Ishikawa (cell line): Measurements from ENCODE around the gene KCNK2.

Source experiments
- EP300 ChIP-seq: IDR thresholded peaks from 2 replicates; pipeline ENCODE4 v1.6.1; 2012; ENCODE audit warnings: borderline replicate concordance
- RAD21 ChIP-seq: IDR thresholded peaks from 2 replicates; pipeline ENCODE4 v1.6.1; 2012; ENCODE audit warnings: low read depth
- TAF1 ChIP-seq: IDR thresholded peaks from 2 replicates; pipeline ENCODE4 v1.6.1; 2012; ENCODE audit warnings: low read depth, mild to moderate bottlenecking
- TCF12 ChIP-seq: IDR thresholded peaks from 2 replicates; pipeline ENCODE4 v1.6.1; 2012; ENCODE audit warnings: low read depth
- TEAD4 ChIP-seq: IDR thresholded peaks from 2 replicates; pipeline ENCODE4 v1.6.1; 2012
- YY1 ChIP-seq: IDR thresholded peaks from 2 replicates; pipeline ENCODE4 v1.6.1; 2012; ENCODE audit warnings: low read depth
- ZBTB7A ChIP-seq: IDR thresholded peaks from 2 replicates; pipeline ENCODE4 v1.6.1; 2012; ENCODE audit warnings: low read depth
- TF ChIP-seq, protein P1 (sequence below): IDR thresholded peaks from 2 replicates; pipeline ENCODE4 v1.6.1; 2012; ENCODE audit warnings: low read depth, mild to moderate bottlenecking
- TF ChIP-seq, protein P2 (sequence below): IDR thresholded peaks from 2 replicates; pipeline ENCODE4 v1.6.1; 2012
- TF ChIP-seq, protein P3 (sequence below): IDR thresholded peaks from 2 replicates; pipeline ENCODE4 v1.6.1; 2012

DNA sequence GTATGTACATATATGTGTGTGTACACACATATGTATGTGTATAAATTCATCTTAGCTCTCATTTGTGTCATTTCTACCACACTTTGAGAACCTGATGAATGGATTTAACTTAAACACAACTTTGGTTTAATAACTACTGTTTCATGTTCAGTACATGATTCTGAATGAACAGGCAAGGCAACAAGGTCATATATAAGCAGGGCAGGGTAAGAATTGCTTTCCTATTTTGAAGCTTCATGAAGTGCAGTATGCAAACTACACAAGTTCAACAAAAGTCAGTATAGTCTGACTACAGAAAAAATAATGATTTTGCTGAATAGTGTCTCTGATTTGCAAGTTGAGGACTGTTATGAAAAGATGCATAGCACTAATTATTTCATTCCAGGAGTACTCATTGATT lies 127.6 kb downstream of the KCNK2 start:
- TF ChIP-seq, protein P1, sequence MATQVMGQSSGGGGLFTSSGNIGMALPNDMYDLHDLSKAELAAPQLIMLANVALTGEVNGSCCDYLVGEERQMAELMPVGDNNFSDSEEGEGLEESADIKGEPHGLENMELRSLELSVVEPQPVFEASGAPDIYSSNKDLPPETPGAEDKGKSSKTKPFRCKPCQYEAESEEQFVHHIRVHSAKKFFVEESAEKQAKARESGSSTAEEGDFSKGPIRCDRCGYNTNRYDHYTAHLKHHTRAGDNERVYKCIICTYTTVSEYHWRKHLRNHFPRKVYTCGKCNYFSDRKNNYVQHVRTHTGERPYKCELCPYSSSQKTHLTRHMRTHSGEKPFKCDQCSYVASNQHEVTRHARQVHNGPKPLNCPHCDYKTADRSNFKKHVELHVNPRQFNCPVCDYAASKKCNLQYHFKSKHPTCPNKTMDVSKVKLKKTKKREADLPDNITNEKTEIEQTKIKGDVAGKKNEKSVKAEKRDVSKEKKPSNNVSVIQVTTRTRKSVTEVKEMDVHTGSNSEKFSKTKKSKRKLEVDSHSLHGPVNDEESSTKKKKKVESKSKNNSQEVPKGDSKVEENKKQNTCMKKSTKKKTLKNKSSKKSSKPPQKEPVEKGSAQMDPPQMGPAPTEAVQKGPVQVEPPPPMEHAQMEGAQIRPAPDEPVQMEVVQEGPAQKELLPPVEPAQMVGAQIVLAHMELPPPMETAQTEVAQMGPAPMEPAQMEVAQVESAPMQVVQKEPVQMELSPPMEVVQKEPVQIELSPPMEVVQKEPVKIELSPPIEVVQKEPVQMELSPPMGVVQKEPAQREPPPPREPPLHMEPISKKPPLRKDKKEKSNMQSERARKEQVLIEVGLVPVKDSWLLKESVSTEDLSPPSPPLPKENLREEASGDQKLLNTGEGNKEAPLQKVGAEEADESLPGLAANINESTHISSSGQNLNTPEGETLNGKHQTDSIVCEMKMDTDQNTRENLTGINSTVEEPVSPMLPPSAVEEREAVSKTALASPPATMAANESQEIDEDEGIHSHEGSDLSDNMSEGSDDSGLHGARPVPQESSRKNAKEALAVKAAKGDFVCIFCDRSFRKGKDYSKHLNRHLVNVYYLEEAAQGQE = no peak
- TF ChIP-seq YY1 (no peak), EP300 (no peak), TAF1 (no peak), ZBTB7A (no peak), RAD21 (no peak), TEAD4 (no peak), TCF12 (no peak)
- TF ChIP-seq, protein P2, sequence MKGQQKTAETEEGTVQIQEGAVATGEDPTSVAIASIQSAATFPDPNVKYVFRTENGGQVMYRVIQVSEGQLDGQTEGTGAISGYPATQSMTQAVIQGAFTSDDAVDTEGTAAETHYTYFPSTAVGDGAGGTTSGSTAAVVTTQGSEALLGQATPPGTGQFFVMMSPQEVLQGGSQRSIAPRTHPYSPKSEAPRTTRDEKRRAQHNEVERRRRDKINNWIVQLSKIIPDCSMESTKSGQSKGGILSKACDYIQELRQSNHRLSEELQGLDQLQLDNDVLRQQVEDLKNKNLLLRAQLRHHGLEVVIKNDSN = no peak
- TF ChIP-seq, protein P3, sequence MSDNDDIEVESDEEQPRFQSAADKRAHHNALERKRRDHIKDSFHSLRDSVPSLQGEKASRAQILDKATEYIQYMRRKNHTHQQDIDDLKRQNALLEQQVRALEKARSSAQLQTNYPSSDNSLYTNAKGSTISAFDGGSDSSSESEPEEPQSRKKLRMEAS = no peak
